GM04503 (cell line): ENCODE measurements around the gene ATOH8.
"Not testable (repeated sequence)": the region's sequence is repeated elsewhere in the genome, so short reads cannot be mapped to it uniquely, and the experiment has no call there.

Experiments used
- DNase-seq: peaks from one replicate; pipeline ENCODE4 v3.0.0-alpha.2; 2012; ENCODE audit warnings: low read depth

The ATOH8 gene

GRCh38 chr2:85753525-85754312, at the start of gene ATOH8:
Gene ATOH8 (plus strand): TSS chr2:85753991. CDS start chr2:85754190, 199 bp downstream.
- DNase-seq, result no peak

GRCh38 chr2:85704038-85704437, 49.8 kb upstream of the ATOH8 start:
- no peak for DNase-seq

- DNase-seq, result no peak
These were observed 48.8 kb upstream of the ATOH8 start for GRCh38 chr2:85704800-85705679.

- DNase-seq, result peak; percentile 80
These were observed 48.1 kb upstream of the ATOH8 start for GRCh38 chr2:85705680-85706039.

- no peak for DNase-seq
These were observed 47.7 kb upstream of the ATOH8 start for GRCh38 chr2:85706063-85706462.

GRCh38 chr2:85706599-85707296, 47.0 kb upstream of the ATOH8 start:
- no peak for DNase-seq

- DNase-seq, result peak; percentile 45
These were observed 46.5 kb upstream of the ATOH8 start for GRCh38 chr2:85707304-85707703.

- no peak for DNase-seq
These were observed 45.1 kb upstream of the ATOH8 start for GRCh38 chr2:85708641-85709040.

GRCh38 chr2:85709401-85709811, 44.4 kb upstream of the ATOH8 start:
- DNase-seq, result no peak

- no peak for DNase-seq
These were observed 42.9 kb upstream of the ATOH8 start for GRCh38 chr2:85710687-85711577.

- DNase-seq, result no peak
These were observed 42.2 kb upstream of the ATOH8 start for GRCh38 chr2:85711578-85712060.

GRCh38 chr2:85712336-85712735, 41.5 kb upstream of the ATOH8 start:
- no peak for DNase-seq

- no peak for DNase-seq
These were observed 40.8 kb upstream of the ATOH8 start for GRCh38 chr2:85712849-85713612.

GRCh38 chr2:85713836-85714235, 40.0 kb upstream of the ATOH8 start:
- no peak for DNase-seq

GRCh38 chr2:85714421-85714820, 39.4 kb upstream of the ATOH8 start:
- not testable (repeated sequence) for DNase-seq

GRCh38 chr2:85714841-85715240, 39.0 kb upstream of the ATOH8 start:
- no peak for DNase-seq

- DNase-seq, result no peak
These were observed 37.4 kb upstream of the ATOH8 start for GRCh38 chr2:85716346-85716914.

- peak; percentile 73 for DNase-seq
These were observed 36.3 kb upstream of the ATOH8 start for GRCh38 chr2:85717308-85718008.

- no peak for DNase-seq
These were observed 35.8 kb upstream of the ATOH8 start for GRCh38 chr2:85718009-85718391.
